ENCODE results near the gene HLF. TPM values are rescaled to one million over a fixed set of nuclear protein-coding genes. Genes with fewer than 3 reads are reported as not detected.

HLF gene
- total RNA-seq, 1 donor = not detected

GRCh38 chr17:55360971-55361370 lies 96.2 kb downstream of the HLF start:
- no peak for DNase-seq (ENCODE audit: low read depth)
- no peak overlapping the region for H3K4me3 ChIP-seq (ENCODE audit: low read depth, low read length)
- TF ChIP-seq, protein P1, sequence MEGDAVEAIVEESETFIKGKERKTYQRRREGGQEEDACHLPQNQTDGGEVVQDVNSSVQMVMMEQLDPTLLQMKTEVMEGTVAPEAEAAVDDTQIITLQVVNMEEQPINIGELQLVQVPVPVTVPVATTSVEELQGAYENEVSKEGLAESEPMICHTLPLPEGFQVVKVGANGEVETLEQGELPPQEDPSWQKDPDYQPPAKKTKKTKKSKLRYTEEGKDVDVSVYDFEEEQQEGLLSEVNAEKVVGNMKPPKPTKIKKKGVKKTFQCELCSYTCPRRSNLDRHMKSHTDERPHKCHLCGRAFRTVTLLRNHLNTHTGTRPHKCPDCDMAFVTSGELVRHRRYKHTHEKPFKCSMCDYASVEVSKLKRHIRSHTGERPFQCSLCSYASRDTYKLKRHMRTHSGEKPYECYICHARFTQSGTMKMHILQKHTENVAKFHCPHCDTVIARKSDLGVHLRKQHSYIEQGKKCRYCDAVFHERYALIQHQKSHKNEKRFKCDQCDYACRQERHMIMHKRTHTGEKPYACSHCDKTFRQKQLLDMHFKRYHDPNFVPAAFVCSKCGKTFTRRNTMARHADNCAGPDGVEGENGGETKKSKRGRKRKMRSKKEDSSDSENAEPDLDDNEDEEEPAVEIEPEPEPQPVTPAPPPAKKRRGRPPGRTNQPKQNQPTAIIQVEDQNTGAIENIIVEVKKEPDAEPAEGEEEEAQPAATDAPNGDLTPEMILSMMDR (IDR thresholded peaks at IDR 0.05; ENCODE audit: insufficient read depth, low read depth, low read length) = no peak

DNA sequence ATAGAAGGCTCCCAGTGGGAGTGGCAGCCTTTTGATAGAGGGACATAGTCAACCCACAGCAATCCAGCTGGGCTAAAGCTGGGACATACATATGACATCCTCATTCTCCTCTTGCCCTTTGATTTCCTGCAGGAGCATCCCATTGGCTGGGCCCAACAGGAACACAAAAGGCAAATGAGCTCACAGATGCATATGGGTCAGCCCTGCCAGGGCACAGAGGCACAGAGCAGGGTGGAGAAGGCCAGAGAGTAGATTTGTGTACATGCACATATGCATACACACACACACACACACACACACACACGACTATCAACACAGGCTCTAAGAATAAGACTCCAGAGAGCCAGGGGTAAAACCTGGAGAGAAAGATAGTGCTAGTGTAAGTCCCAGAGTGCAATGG lies 98.3 kb downstream of the HLF start:
- TF ChIP-seq, protein P1 (IDR thresholded peaks at IDR 0.05; ENCODE audit: insufficient read depth, low read depth, low read length) = no peak
- H3K4me3 ChIP-seq (ENCODE audit: low read depth, low read length) = no peak overlapping the region
- no peak for DNase-seq (ENCODE audit: low read depth)

GRCh38 chr17:55366020-55366481 lies 101.3 kb downstream of the HLF start:
- TF ChIP-seq, protein P1 (IDR thresholded peaks at IDR 0.05; ENCODE audit: insufficient read depth, low read depth, low read length) = no peak
- DNase-seq (ENCODE audit: low read depth) = no peak
- H3K4me3 ChIP-seq (ENCODE audit: low read depth, low read length) = no peak overlapping the region

DNA sequence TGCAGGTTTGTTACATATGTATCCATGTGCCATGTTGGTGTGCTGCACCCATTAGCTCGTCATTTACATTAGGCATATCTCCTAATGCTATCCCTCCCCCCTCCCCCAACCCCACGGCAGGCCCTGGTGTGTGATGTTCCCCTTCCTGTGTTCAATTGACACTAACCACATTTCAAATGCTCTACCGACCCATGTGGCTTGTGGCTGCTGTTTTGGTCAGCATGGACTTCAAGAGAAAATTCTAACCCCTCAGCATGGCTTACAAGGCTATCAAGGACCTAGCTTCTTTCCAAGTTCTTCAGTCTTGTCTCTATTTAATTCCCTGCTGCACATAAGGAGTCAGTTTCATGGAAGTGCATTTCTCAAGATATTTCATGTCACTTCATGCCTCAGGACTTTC lies 103.9 kb downstream of the HLF start:
- DNase-seq (ENCODE audit: low read depth) = no peak
- H3K4me3 ChIP-seq (ENCODE audit: low read depth, low read length) = no peak overlapping the region
- TF ChIP-seq, protein P1 (IDR thresholded peaks at IDR 0.05; ENCODE audit: insufficient read depth, low read depth, low read length) = no peak

Other genes with a start within 250 kb of the HLF start
- 8.4 and 9.5 TPM in 2 replicates for gene MMD, start 156.9 kb downstream of the HLF start, total RNA-seq
- not detected in 2 replicates for gene SMIM36, start 246.5 kb downstream of the HLF start, total RNA-seq

Measured in fibroblast of villous mesenchyme (primary cell).